GM13977 (cell line): ENCODE results near the gene FBXO40.

ENCODE experiments used
- DNase-seq: peaks from one replicate; pipeline ENCODE4 v3.0.0; 2012; ENCODE audit warnings: low spot score
- in situ Hi-C: fragments of 300-500 bp; cut with MboI; formaldehyde crosslinking; loops from one replicate; pipeline ENCODE4 v1.12.0; 2022; ENCODE audit warnings: low sequenced_read_pairs, low pct_unique_long_range_greater_than_20kb, mixed read lengths, inconsistent platforms; ENCODE audit not compliant: unreplicated experiment
- TF ChIP-seq, protein P1 (sequence below): IDR thresholded peaks from 2 replicates; pipeline ENCODE4 v1.5.1; 2012; ENCODE audit warnings: mild to moderate bottlenecking, control low read depth; ENCODE audit not compliant: insufficient read depth; ENCODE audit errors: extremely low read depth, missing control alignments

FBXO40 gene

GRCh38 chr3:121648219-121648958, 55.2 kb downstream of the FBXO40 start:
- no peak for DNase-seq
- TF ChIP-seq, protein P1, sequence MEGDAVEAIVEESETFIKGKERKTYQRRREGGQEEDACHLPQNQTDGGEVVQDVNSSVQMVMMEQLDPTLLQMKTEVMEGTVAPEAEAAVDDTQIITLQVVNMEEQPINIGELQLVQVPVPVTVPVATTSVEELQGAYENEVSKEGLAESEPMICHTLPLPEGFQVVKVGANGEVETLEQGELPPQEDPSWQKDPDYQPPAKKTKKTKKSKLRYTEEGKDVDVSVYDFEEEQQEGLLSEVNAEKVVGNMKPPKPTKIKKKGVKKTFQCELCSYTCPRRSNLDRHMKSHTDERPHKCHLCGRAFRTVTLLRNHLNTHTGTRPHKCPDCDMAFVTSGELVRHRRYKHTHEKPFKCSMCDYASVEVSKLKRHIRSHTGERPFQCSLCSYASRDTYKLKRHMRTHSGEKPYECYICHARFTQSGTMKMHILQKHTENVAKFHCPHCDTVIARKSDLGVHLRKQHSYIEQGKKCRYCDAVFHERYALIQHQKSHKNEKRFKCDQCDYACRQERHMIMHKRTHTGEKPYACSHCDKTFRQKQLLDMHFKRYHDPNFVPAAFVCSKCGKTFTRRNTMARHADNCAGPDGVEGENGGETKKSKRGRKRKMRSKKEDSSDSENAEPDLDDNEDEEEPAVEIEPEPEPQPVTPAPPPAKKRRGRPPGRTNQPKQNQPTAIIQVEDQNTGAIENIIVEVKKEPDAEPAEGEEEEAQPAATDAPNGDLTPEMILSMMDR, result no peak
- in situ Hi-C loops, result no loop called here

DNA sequence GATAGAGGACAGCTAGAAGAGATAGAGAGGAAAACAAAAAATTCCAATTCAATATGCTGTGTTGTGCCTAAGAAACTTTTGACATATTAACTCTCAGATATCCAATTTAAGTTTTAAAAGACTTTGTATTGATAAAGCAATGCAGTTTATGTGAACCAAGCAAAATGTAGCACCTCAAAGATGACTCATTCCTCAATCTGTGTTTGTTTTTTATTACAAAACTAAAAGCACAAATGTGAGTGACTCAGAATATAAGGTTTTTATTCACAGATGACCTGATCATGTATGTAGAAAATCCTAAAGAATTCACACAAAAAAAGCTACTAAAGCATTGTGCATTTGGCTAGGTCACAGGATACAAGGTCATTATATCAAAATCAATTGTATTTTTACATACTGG, 56.5 kb downstream of the FBXO40 start:
- DNase-seq, result no peak
- in situ Hi-C loops, result no loop called here

GRCh38 chr3:121651684-121652083, 58.5 kb downstream of the FBXO40 start:
- TF ChIP-seq, protein P1, result no peak
- in situ Hi-C loops, result no loop called here
- no peak for DNase-seq

More for the DNA sequence above, 56.5 kb downstream of the FBXO40 start:
- TF ChIP-seq, protein P1, result no peak

- in situ Hi-C loops, result no loop called here
- peak; percentile 27 for DNase-seq
- TF ChIP-seq, protein P1, result no peak
Observed at GRCh38 chr3:121654493-121655385, 61.6 kb downstream of the FBXO40 start.

- no peak for DNase-seq
- TF ChIP-seq, protein P1, result no peak
- in situ Hi-C loops, result no loop called here
Observed at GRCh38 chr3:121658716-121659435, 65.7 kb downstream of the FBXO40 start.

DNA sequence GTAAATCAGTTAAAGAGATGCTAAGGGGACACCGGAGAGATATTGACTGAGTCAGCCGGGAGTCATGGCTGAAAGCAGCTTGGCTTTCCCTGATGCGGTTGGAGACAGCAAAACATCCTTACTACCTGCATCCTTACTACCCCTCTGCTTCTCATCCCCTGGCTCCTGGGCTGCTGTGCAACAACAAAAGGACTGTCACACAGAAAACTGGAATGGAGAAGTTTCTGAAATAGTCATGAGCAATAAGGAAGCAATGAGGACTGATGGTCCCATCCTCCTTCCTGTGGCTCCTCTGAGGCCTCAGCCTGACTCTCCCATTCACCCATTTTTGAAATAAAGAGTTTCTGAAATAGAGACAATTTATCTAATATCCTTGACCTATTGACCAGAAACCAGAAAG, 66.4 kb downstream of the FBXO40 start:
- in situ Hi-C loops, result no loop called here
- TF ChIP-seq, protein P1, result no peak
- DNase-seq, result no peak
